ENCODE measurements around the gene AXIN2. TPM values are rescaled to one million over a fixed set of nuclear protein-coding genes. Genes with fewer than 3 reads are reported as not detected.
A peak's percentile ranks its signal among the peaks of the same experiment; 100 is the strongest.

The AXIN2 gene, protein sequence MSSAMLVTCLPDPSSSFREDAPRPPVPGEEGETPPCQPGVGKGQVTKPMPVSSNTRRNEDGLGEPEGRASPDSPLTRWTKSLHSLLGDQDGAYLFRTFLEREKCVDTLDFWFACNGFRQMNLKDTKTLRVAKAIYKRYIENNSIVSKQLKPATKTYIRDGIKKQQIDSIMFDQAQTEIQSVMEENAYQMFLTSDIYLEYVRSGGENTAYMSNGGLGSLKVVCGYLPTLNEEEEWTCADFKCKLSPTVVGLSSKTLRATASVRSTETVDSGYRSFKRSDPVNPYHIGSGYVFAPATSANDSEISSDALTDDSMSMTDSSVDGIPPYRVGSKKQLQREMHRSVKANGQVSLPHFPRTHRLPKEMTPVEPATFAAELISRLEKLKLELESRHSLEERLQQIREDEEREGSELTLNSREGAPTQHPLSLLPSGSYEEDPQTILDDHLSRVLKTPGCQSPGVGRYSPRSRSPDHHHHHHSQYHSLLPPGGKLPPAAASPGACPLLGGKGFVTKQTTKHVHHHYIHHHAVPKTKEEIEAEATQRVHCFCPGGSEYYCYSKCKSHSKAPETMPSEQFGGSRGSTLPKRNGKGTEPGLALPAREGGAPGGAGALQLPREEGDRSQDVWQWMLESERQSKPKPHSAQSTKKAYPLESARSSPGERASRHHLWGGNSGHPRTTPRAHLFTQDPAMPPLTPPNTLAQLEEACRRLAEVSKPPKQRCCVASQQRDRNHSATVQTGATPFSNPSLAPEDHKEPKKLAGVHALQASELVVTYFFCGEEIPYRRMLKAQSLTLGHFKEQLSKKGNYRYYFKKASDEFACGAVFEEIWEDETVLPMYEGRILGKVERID
- 0.05 TPM for polyA plus RNA-seq (2013)

DNA sequence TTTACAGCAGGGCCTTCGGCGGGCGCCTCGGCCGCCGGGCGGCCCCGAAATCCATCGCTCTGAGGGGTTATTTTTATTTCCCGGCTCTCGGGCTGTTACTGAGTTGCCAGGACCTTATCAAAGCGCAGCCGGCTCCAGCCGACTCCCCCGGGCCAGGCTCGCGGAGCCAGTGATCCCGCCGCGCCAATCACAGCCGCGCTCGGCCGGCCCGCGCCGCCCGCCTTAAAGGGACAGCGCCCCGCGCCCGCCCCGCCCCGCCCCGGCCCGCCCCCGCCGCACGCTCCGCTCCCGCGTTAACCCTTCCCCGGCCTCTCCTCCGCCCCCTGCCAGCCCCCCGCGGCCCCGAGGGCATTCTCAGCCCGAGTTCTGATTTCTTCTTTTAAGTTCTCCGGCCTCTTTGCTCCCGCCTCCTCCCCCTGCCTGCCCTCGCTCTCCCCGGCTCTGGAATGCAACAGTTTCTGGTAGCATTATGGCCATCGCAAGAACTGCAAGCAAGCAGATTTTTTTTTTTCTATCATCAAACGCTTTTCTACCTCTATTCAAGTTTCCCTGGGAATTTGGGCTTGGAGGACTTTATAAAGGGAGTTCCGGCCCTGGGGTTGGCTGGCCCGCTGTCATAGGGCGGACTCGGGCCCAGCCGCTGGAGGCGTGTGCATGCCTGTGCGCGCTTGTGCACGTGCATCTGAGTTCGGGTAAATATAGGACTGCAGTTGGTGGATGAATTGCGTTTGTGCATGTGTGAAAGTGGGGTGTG lies at the start of gene AXIN2:
TSS of gene AXIN2 (minus strand) at position 197 of the 754 bp plus-strand sequence. CDS start 3,028 bp downstream, outside the sequence.
- CTCF ChIA-PET = no interaction called here
- H3K27ac ChIP-seq (ENCODE audit: insufficient read depth in 1 of 2, low read depth in 1 of 2, low read length in 2 of 2, poor library complexity in 1 of 2, severe bottlenecking in 2 of 2) = no peak within 1 kb of the TSS
- POLR2A ChIA-PET = no interaction called here
- 0% methylated on average over 36 of the region's 65 CpGs for WGBS (ENCODE audit: insufficient coverage)
- peak within 1 kb of the TSS; percentile 25 to 75 (median 62) for H3K4me3 ChIP-seq (ENCODE audit: control insufficient read depth in 1 of 7, extremely low read depth in 1 of 7, insufficient read depth in 4 of 7, low read depth in 2 of 7, low read length in 6 of 7)
- DNase-seq = peak; percentile 73 to 90 (median 86)
- peaks cover 0 to 71% (median 31%) of the 10 kb centered on the region in 5 experiments for H3K27me3 ChIP-seq (replicated peaks in 2 of 5; ENCODE audit: control insufficient read depth in 4 of 5, insufficient read depth in 5 of 5, low read length in 4 of 5)
- H3K4me1 ChIP-seq (ENCODE audit: control extremely low read depth in 1 of 4, control insufficient read depth in 4 of 4, insufficient read depth in 4 of 4, low read length in 3 of 4) = peaks cover 0 to 30% (median 20%) of the 10 kb centered on the region in 4 experiments
- no peaks in the 10 kb centered on the region for H3K36me3 ChIP-seq (ENCODE audit: control insufficient read depth in 4 of 4, insufficient read depth in 4 of 4, low read length in 3 of 4)
- no peaks in the 10 kb centered on the region for H3K9me3 ChIP-seq (ENCODE audit: control extremely low read depth in 1 of 5, control insufficient read depth in 4 of 5, insufficient read depth in 2 of 5, low read depth in 1 of 5, low read length in 4 of 5)

DNA sequence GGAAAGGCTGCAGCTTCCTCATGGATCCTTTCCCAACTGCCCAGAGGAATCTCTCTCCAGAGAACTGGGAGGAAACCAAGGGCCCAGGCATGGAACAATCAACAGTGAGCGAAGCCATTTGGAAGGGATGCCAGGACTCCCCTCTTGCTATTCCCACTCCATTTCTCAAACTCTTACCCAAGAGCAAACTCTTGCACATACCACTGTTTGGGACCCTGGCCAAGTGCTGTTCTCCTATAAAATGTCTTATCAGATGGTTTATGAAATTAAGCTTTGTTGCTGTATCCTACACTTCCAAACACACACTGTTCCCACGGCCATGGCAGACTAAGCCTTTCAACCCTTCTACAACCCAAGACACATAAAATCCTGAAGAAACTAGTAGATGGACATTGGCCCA lies 48.3 kb upstream of the AXIN2 start:
- POLR2A ChIA-PET = no interaction called here
- no CpG with 5 or more reads among the region's 2 CpGs for WGBS (ENCODE audit: insufficient coverage)
- Histone ChIP-seq H3K4me1 (ENCODE audit: control extremely low read depth in 1 of 4, control insufficient read depth in 4 of 4, insufficient read depth in 4 of 4, low read length in 3 of 4) (no peaks in the 10 kb centered on the region), H3K27ac (ENCODE audit: insufficient read depth in 1 of 2, low read depth in 1 of 2, low read length in 2 of 2, poor library complexity in 1 of 2, severe bottlenecking in 2 of 2) (no peak overlapping the region), H3K36me3 (ENCODE audit: control insufficient read depth in 4 of 4, insufficient read depth in 4 of 4, low read length in 3 of 4) (no peaks in the 10 kb centered on the region), H3K4me3 (ENCODE audit: control insufficient read depth in 1 of 7, extremely low read depth in 1 of 7, insufficient read depth in 4 of 7, low read depth in 2 of 7, low read length in 6 of 7) (no peak overlapping the region), H3K9me3 (ENCODE audit: control extremely low read depth in 1 of 5, control insufficient read depth in 4 of 5, insufficient read depth in 2 of 5, low read depth in 1 of 5, low read length in 4 of 5) (no peaks in the 10 kb centered on the region), H3K27me3 (replicated peaks in 2 of 5; ENCODE audit: control insufficient read depth in 4 of 5, insufficient read depth in 5 of 5, low read length in 4 of 5) (no peaks in the 10 kb centered on the region)
- no peak for DNase-seq
- CTCF ChIA-PET = no interaction called here

DNA sequence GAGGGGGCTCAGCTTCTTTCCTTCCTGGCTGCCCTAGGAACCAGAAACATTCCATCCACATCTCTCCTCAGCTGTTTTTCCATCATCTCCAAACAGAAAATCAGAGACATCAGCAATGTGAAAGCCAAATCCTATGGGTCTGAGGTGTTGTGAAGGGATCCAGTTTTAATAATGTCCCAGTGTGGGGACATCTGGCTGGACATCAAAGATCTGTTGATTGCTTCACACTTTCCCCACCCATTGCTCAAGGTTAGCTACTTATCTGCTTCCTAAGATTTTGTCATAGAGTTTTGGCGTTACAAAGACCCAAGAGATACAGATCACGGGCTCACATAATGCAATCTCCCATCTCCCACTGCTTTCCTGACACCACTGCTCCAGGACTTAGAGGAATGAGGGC lies 47.8 kb upstream of the AXIN2 start:
- no peak for DNase-seq
- Histone ChIP-seq H3K4me3 (ENCODE audit: control insufficient read depth in 1 of 7, extremely low read depth in 1 of 7, insufficient read depth in 4 of 7, low read depth in 2 of 7, low read length in 6 of 7) (no peak overlapping the region), H3K27me3 (replicated peaks in 2 of 5; ENCODE audit: control insufficient read depth in 4 of 5, insufficient read depth in 5 of 5, low read length in 4 of 5) (no peaks in the 10 kb centered on the region), H3K9me3 (ENCODE audit: control extremely low read depth in 1 of 5, control insufficient read depth in 4 of 5, insufficient read depth in 2 of 5, low read depth in 1 of 5, low read length in 4 of 5) (no peaks in the 10 kb centered on the region), H3K36me3 (ENCODE audit: control insufficient read depth in 4 of 4, insufficient read depth in 4 of 4, low read length in 3 of 4) (no peaks in the 10 kb centered on the region), H3K27ac (ENCODE audit: insufficient read depth in 1 of 2, low read depth in 1 of 2, low read length in 2 of 2, poor library complexity in 1 of 2, severe bottlenecking in 2 of 2) (no peak overlapping the region), H3K4me1 (ENCODE audit: control extremely low read depth in 1 of 4, control insufficient read depth in 4 of 4, insufficient read depth in 4 of 4, low read length in 3 of 4) (no peaks in the 10 kb centered on the region)
- ChIA-PET POLR2A (no interaction called here), CTCF (interaction anchor here (0.6 kb wide), 1 partner anchor 389 kb away, joined by 4 read pairs; no protein-coding TSS in a partner anchor)
- WGBS (ENCODE audit: insufficient coverage) = 84% methylated on average over 2 of the region's 2 CpGs

DNA sequence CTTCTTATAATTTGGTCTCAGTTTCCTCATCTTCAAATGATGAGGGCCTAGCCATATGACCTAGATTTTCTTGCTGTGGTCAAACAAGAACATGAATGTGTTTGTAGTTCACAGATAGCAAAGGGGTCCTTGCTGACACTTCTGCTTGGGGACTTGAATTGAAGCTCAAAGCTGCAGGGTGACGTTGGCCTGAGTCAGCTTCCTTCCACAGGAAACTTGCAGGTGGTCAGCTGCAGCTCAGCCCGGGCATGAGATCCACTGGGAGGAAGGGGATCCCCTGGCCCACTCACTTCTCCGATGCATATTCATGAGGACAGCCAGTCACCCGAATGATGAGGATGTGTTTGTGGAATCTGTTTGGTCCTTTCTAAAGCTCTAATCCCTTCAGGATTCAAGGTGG lies 42.6 kb upstream of the AXIN2 start:
- ChIA-PET CTCF (no interaction called here), POLR2A (no interaction called here)
- no peak for DNase-seq
- Histone ChIP-seq H3K9me3 (ENCODE audit: control extremely low read depth in 1 of 5, control insufficient read depth in 4 of 5, insufficient read depth in 2 of 5, low read depth in 1 of 5, low read length in 4 of 5) (no peaks in the 10 kb centered on the region), H3K27ac (ENCODE audit: insufficient read depth in 1 of 2, low read depth in 1 of 2, low read length in 2 of 2, poor library complexity in 1 of 2, severe bottlenecking in 2 of 2) (no peak overlapping the region), H3K36me3 (ENCODE audit: control insufficient read depth in 4 of 4, insufficient read depth in 4 of 4, low read length in 3 of 4) (no peaks in the 10 kb centered on the region), H3K4me1 (ENCODE audit: control extremely low read depth in 1 of 4, control insufficient read depth in 4 of 4, insufficient read depth in 4 of 4, low read length in 3 of 4) (no peaks in the 10 kb centered on the region), H3K27me3 (replicated peaks in 2 of 5; ENCODE audit: control insufficient read depth in 4 of 5, insufficient read depth in 5 of 5, low read length in 4 of 5) (peaks cover 0 to 3% (median 0%) of the 10 kb centered on the region in 5 experiments), H3K4me3 (ENCODE audit: control insufficient read depth in 1 of 7, extremely low read depth in 1 of 7, insufficient read depth in 4 of 7, low read depth in 2 of 7, low read length in 6 of 7) (no peak overlapping the region)
- WGBS (ENCODE audit: insufficient coverage) = 30% methylated on average over 1 of the region's 4 CpGs

DNA sequence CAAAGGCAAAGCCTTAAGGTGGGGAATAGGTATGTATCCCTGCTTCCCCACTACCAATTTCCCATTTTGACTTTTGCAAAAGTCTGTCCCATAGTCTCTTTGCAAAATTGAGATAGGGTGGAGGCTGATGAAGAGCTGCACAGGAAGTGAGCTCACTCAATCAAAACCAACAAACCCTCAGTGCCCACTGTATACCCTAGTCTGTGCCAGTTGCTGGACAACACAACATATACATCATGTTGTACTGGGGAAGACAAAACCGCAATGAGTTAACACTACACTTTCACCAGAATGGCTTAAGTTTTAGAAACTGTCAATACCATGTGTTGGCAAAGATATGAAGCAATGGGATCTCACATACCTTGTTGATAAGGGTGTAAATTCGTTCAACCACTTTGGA lies 40.4 kb upstream of the AXIN2 start:
- Histone ChIP-seq H3K27ac (ENCODE audit: insufficient read depth in 1 of 2, low read depth in 1 of 2, low read length in 2 of 2, poor library complexity in 1 of 2, severe bottlenecking in 2 of 2) (no peak overlapping the region), H3K9me3 (ENCODE audit: control extremely low read depth in 1 of 5, control insufficient read depth in 4 of 5, insufficient read depth in 2 of 5, low read depth in 1 of 5, low read length in 4 of 5) (no peaks in the 10 kb centered on the region), H3K36me3 (ENCODE audit: control insufficient read depth in 4 of 4, insufficient read depth in 4 of 4, low read length in 3 of 4) (no peaks in the 10 kb centered on the region), H3K27me3 (replicated peaks in 2 of 5; ENCODE audit: control insufficient read depth in 4 of 5, insufficient read depth in 5 of 5, low read length in 4 of 5) (peaks cover 0 to 6% (median 0%) of the 10 kb centered on the region in 5 experiments), H3K4me1 (ENCODE audit: control extremely low read depth in 1 of 4, control insufficient read depth in 4 of 4, insufficient read depth in 4 of 4, low read length in 3 of 4) (no peaks in the 10 kb centered on the region), H3K4me3 (ENCODE audit: control insufficient read depth in 1 of 7, extremely low read depth in 1 of 7, insufficient read depth in 4 of 7, low read depth in 2 of 7, low read length in 6 of 7) (no peak overlapping the region)
- ChIA-PET POLR2A (no interaction called here), CTCF (no interaction called here)
- 93% methylated on average over 2 of the region's 2 CpGs for WGBS (ENCODE audit: insufficient coverage)
- no peak for DNase-seq

DNA sequence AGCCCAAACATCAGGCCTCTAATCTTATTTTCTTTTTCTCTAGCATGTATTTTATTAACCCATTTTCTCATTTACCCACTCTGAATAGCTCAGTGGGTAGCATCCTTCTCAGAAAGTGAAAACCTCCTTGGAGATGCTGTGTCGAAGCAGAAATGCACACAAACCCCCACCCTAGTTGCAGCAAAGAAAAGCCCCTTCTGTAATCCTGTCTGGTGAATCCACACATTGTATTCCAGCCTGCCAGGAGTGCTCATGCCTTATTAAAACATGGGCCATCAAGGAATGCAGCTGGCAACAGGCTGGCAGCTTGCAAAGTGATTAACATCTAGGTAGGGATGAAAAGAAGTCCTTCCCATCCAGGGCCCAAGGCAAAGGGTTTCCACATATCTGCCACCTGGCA lies 39.7 kb upstream of the AXIN2 start:
- CTCF ChIA-PET = no interaction called here
- 100% methylated on average over 1 of the region's 1 CpG for WGBS (ENCODE audit: insufficient coverage)
- POLR2A ChIA-PET = no interaction called here

More for the DNA sequence above, 39.7 kb upstream of the AXIN2 start:
- H3K27me3 ChIP-seq (replicated peaks in 2 of 5; ENCODE audit: control insufficient read depth in 4 of 5, insufficient read depth in 5 of 5, low read length in 4 of 5) = peaks cover 0 to 6% (median 0%) of the 10 kb centered on the region in 5 experiments
- no peak overlapping the region for H3K27ac ChIP-seq (ENCODE audit: insufficient read depth in 1 of 2, low read depth in 1 of 2, low read length in 2 of 2, poor library complexity in 1 of 2, severe bottlenecking in 2 of 2)
- H3K4me1 ChIP-seq (ENCODE audit: control extremely low read depth in 1 of 4, control insufficient read depth in 4 of 4, insufficient read depth in 4 of 4, low read length in 3 of 4) = no peaks in the 10 kb centered on the region
- no peak for DNase-seq
- H3K36me3 ChIP-seq (ENCODE audit: control insufficient read depth in 4 of 4, insufficient read depth in 4 of 4, low read length in 3 of 4) = no peaks in the 10 kb centered on the region
- H3K9me3 ChIP-seq (ENCODE audit: control extremely low read depth in 1 of 5, control insufficient read depth in 4 of 5, insufficient read depth in 2 of 5, low read depth in 1 of 5, low read length in 4 of 5) = no peaks in the 10 kb centered on the region
- no peak overlapping the region for H3K4me3 ChIP-seq (ENCODE audit: control insufficient read depth in 1 of 7, extremely low read depth in 1 of 7, insufficient read depth in 4 of 7, low read depth in 2 of 7, low read length in 6 of 7)

All from common myeloid progenitor, CD34-positive (primary cell).